ENCODE measurements around the gene ECT2. TPM values are rescaled to one million over a fixed set of nuclear protein-coding genes. Genes with fewer than 3 reads are reported as not detected.
"Not testable (repeated sequence)": the region's sequence is repeated elsewhere in the genome, so short reads cannot be mapped to it uniquely, and the experiment has no call there.

Gene ECT2
- polyA plus RNA-seq, 4 donors: 29.2 to 44.6 (median 37.4) TPM

DNA sequence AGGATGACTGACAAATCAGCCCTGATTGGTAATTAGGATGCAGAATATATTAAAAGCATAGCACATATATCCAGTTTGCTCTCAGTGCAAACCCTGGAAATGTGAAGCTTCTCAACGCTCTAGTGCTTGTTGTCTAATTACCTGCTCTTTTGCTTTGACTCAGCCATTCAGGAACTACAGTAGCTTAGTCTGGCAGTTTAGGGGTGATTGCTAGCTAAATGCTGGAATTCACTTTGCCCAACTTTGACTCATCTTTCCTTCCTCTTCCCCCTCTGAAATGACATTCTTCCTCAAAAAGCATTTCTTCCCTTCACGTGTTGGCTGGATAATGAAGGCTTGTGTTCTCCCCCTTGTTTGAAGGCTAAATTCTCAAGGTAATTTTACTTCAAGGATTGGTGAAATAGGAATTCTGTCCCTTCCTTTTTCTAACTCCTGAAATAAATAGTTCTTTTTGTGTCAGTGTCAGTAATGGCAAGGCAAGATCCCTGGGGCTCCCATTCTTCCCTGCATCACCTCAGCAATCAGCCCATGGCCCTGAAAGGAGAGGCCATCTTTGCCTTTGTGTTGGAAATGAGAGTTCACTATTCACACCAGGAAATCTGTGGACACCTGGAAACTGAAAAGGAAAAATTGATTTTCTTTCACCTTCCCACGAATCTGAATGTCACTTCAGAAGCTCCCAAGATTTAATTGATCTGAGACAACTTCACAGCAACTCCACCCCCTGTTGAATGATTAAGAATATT, 103.6 kb downstream of the ECT2 start:
- no peak for DNase-seq (ENCODE audit: low read depth in 4 of 4, low spot score in 3 of 4)

GRCh38 chr3:172855037-172855436, 104.5 kb downstream of the ECT2 start:
- no peak for DNase-seq (ENCODE audit: low read depth in 4 of 4, low spot score in 3 of 4)

GRCh38 chr3:172856795-172857742, 106.5 kb downstream of the ECT2 start:
- DNase-seq (ENCODE audit: low read depth in 4 of 4, low spot score in 3 of 4): no peak

- DNase-seq (ENCODE audit: low read depth in 4 of 4, low spot score in 3 of 4): no peak
Measured at GRCh38 chr3:172859041-172859440, 108.5 kb downstream of the ECT2 start.

DNA sequence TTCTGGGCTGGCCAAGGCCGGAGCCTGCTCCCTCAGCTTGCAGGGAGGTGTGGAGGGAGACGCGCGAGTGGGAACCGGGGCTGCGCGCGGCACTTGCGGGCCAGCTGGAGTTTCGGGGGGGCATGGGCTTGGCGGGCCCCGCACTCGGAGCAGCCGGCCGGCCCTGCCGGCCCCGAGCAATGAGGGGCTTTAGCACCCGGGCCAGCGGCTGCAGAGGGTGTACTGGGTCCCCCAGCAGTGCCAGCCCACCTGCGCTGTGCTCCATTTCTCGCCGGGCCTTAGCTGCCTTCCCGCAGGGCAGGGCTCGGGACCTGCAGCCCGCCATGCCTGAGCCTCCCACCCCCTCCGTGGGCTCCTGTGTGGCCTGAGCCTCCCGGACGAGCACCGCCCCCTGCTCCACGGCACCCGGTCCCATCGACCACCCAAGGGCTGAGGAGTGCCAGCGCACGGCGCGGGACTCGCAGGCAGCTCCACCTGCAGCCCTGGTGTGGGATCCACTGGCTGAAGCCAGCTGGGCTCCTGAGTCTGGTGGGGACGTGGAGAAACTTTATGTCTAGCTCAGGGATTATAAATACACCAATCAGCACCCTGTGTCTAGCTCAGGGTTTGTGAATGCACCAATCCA, 116.3 kb downstream of the ECT2 start:
- not testable (repeated sequence) for DNase-seq (ENCODE audit: low read depth in 4 of 4, low spot score in 3 of 4)

DNA sequence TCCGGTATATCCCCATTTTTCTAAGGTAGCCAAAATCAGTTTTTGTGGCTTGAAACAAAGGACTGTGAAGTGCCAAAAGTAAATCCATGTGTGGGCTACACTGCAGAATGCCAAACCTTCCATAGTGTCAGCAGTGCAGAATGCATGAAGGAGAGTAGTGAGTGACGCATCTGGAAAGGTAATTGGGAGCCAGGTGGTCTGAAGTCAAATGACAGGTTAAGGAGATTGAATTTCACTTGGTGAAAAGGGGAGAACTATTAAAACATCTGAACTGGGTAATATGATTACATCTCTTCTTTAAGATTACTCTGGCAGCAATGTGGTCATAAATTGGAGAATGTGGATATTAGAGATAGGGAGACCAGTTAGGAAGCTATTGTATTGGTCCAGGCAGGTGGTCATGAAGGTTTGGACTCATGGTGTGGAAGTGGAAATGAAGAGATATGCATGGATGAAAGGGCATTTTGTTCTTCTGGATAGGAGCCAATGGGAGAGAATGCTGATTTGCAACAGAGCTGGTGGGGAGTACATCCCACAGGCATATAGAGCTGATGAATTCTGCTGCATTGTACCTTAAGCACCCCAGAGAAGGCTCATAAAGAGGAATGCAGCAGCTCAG, 118.2 kb downstream of the ECT2 start:
- no peak for DNase-seq (ENCODE audit: low read depth in 4 of 4, low spot score in 3 of 4)

DNA sequence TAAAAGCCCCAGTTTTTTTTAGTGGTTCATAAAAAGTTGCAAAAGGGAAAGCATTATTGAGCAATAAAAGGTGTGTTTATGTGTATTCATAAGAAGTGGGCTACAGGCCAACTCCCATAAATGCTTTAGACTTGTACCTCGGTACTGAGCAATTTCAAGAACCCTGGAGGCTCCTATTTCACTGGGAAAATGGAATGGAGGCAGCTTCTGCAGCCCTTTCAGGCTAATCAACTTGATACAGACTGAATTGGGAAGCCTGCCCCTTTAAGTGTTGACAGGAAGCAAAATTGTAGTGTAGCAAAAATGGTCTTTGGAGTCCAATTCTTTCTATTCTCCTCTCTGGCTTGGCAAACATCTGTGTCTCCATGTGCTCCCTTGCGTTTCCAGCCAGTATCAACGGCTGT, 118.8 kb downstream of the ECT2 start:
- no peak for DNase-seq (ENCODE audit: low read depth in 4 of 4, low spot score in 3 of 4)

DNA sequence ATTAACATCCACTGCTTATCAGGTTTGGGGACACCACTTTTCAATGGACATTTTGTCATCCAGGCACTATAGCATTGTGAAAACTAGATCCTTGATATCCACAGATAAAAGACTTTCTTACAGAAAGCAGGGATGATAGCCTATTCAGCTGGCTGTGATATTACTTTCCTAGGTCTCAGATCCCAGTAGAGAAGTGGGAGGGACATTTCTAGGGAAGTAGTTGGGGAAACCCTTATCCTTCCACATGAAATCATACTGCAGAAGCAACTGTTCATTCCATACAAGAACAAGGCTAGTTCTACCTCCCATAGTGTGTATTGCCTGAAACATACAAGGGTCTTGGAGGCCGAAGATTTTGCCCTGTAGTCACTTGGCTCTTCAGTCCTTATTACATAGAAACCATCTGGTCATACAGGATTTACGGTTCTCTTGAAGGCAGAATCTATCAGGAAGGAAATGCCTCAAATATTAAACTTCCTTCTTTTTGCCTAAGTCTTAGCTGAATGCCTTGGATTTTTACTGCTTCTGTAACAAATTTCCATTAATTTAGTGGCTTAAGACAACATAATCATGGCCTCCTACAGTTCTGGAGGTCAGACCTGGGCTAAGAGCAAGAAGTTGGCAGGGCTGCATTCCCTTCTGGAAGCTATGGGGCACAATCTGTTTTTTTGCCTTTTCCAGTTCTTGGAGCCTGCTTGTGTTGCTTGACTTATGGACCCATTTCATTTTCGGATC, 119.4 kb downstream of the ECT2 start:
- no peak for DNase-seq (ENCODE audit: low read depth in 4 of 4, low spot score in 3 of 4)

Other genes with a start within 250 kb of the ECT2 start
- 10 to 100 TPM in 3 of 4 donors, 1 to 10 TPM in 1; 8.4 to 51.1 (median 36.9) TPM for gene TNFSF10, start 227.3 kb upstream of the ECT2 start, polyA plus RNA-seq (ENCODE audit: insufficient read length in 4 of 4)
- 1 to 10 TPM; 1.9 to 4.6 (median 4.3) TPM for gene NCEH1, start 39.7 kb upstream of the ECT2 start, polyA plus RNA-seq (ENCODE audit: insufficient read length in 4 of 4)

Measured in left renal pelvis (tissue), 4 donors.